Activated CD8-positive, alpha-beta T cell treated with anti-CD3 and anti-CD28 coated beads, Interleukin-2, amount 10 ng/mL, durations not matched to agents 7 days and 5 days (primary cell): Measurements from ENCODE around the gene IFT57. TPM values are rescaled to one million over a fixed set of nuclear protein-coding genes. Genes with fewer than 3 reads are reported as not detected.
A peak's percentile ranks its signal among the peaks of the same experiment; 100 is the strongest.
"Not testable (repeated sequence)": the region's sequence is repeated elsewhere in the genome, so short reads cannot be mapped to it uniquely, and the experiment has no call there.

Experiments
- ATAC-seq: fragments of 150-1000 bp; cut with Tn5 transposase; one replicate; pipeline ENCODE4 v1.10.0; 2021; ENCODE audit warnings: moderate library complexity
- CTCF ChIA-PET: fragments of 350-600 bp; sonication (Branson Sonifier 250); formaldehyde crosslinking; loops from one replicate; lab custom pipeline; 2021; ENCODE audit warnings: antibody characterized with exemption; lab: Charles Lee
- POLR2A ChIA-PET: fragments of 350-600 bp; sonication (Branson Sonifier 250); formaldehyde crosslinking; loops from one replicate; lab custom pipeline; 2021; ENCODE audit warnings: antibody characterized with exemption; lab: Charles Lee
- DNase-seq: peaks from one replicate; pipeline ENCODE4 v3.0.0-alpha.2; 2020
- H3K27ac Mint-ChIP-seq: one replicate; pipeline ENCODE4 v1.8.0; 2021; ENCODE audit warnings: mild to moderate bottlenecking, mixed read lengths
- H3K27me3 Mint-ChIP-seq: one replicate; pipeline ENCODE4 v1.8.0; 2021; ENCODE audit warnings: low read depth, mixed read lengths
- H3K36me3 Mint-ChIP-seq: one replicate; pipeline ENCODE4 v1.8.0; 2021; ENCODE audit warnings: low read depth, mixed read lengths
- H3K4me1 Mint-ChIP-seq: one replicate; pipeline ENCODE4 v1.8.0; 2021; ENCODE audit warnings: low read depth, mixed read lengths
- H3K4me3 Mint-ChIP-seq: one replicate; pipeline ENCODE4 v1.8.0; 2021; ENCODE audit warnings: mild to moderate bottlenecking, mixed read lengths
- H3K9me3 Mint-ChIP-seq: one replicate; pipeline ENCODE4 v1.8.0; 2022; ENCODE audit warnings: mixed read lengths; ENCODE audit not compliant: insufficient read depth
- total RNA-seq, 2 experiments: library from RNA; stranded (reverse); gene quantifications; one replicate each; pipeline ENCODE4 v1.2.3, GENCODE V29; 2021

IFT57 gene, protein sequence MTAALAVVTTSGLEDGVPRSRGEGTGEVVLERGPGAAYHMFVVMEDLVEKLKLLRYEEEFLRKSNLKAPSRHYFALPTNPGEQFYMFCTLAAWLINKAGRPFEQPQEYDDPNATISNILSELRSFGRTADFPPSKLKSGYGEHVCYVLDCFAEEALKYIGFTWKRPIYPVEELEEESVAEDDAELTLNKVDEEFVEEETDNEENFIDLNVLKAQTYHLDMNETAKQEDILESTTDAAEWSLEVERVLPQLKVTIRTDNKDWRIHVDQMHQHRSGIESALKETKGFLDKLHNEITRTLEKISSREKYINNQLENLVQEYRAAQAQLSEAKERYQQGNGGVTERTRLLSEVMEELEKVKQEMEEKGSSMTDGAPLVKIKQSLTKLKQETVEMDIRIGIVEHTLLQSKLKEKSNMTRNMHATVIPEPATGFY
- total RNA-seq = 10 to 100 TPM; 23.9 to 25.5 TPM

DNA sequence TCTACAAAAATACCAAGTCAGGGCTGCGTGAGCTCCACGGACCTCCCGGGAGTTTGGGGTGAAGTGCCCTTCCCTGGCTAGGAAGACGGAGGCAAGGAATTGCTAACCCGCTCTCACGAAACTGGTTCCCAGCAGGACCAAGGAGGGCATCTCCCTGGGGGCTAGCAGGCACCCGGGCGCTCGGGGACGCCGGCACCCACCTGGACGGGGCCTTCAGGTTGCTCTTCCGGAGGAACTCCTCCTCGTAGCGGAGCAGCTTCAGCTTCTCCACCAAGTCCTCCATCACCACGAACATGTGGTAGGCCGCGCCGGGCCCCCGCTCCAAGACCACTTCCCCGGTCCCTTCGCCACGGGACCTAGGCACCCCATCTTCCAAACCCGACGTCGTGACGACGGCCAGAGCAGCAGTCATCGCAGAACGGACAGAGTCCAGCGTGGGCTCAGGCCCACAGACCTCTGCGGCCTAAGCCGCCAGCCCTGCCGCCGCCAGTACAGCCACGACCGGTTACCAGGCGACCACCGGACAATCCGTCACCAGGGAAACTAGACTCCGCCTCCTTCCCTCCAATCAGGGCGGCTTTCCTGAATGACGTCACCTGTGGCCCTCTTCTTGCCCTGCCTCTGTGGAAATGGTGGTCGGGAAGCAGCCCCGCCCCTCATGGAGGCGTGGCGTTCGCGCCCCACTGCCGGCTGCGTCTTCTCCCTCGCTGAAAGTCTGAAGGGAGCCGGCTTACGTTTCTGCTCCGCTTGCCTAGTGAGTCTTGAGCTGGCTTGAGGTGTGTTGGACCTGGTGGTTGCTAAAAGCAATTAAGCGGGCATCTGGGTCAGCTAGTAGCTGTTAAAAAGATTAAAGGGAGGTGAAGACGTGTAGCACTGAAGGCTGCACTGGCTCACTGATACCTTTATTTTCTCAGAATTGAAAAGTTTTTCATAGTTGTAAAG lies at the start of gene IFT57:
IFT57 (minus strand) TSS at position 514 of the 942 bp plus-strand sequence; CDS start at position 412, 102 bp downstream.
- H3K4me3 Mint-ChIP-seq = peak within 1 kb of the TSS; percentile 99

GRCh38 chr3:108271626-108272025 lies 49.4 kb upstream of the IFT57 start:
- POLR2A ChIA-PET = no interaction called here
- peaks cover 17% of the 10 kb centered on the region for H3K9me3 Mint-ChIP-seq
- CTCF ChIA-PET = no interaction called here
- H3K4me1 Mint-ChIP-seq = no peaks in the 10 kb centered on the region
- H3K36me3 Mint-ChIP-seq = peaks cover 12% of the 10 kb centered on the region
- no peak overlapping the region for H3K4me3 Mint-ChIP-seq
- no peak overlapping the region for H3K27ac Mint-ChIP-seq
- H3K27me3 Mint-ChIP-seq = no peaks in the 10 kb centered on the region
- no peak for ATAC-seq
- DNase-seq = no peak

More for the DNA sequence above, at the start of gene IFT57:
- Mint-ChIP-seq H3K9me3 (no peaks in the 10 kb centered on the region), H3K36me3 (peaks cover 3% of the 10 kb centered on the region), H3K4me1 (peaks cover 45% of the 10 kb centered on the region), H3K27ac (peak within 1 kb of the TSS; percentile 98), H3K27me3 (no peaks in the 10 kb centered on the region)
- CTCF ChIA-PET = interaction anchor here (0.8 to 3.0 kb wide), 10 partner anchors 69 to 265 kb away, joined by 3 to 20 read pairs (median 8); no protein-coding TSS in a partner anchor
- POLR2A ChIA-PET = interaction anchor here (0.6 to 4.1 kb wide), 15 partner anchors 10 to 133 kb away, joined by 3 to 36 read pairs (median 4); no protein-coding TSS in a partner anchor
- ATAC-seq = peak; percentile 95
- DNase-seq = peak; percentile 97

DNA sequence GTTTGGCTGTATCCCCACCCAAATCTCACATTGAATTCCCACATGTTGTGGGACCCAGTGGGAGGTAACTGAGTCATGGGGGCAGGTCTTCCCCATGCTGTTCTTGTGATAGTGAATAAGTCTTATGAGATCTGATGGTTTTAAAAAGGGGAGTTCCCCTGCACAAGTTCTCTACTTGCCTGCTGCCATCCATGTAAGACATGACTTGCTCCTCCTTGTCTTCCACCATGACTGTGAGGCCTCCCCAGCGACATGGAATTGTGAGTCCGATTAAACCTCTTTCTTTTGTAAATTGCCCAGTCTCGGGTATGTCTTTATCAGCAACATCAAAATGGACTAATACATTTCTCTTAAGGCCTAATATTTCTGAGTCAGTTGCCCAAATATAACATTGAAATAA lies 46.0 kb upstream of the IFT57 start:
- H3K27me3 Mint-ChIP-seq, POLR2A ChIA-PET, CTCF ChIA-PET, ATAC-seq, H3K4me3 Mint-ChIP-seq, H3K27ac Mint-ChIP-seq, DNase-seq, H3K4me1 Mint-ChIP-seq, H3K9me3 Mint-ChIP-seq, H3K36me3 Mint-ChIP-seq: not testable (repeated sequence)

DNA sequence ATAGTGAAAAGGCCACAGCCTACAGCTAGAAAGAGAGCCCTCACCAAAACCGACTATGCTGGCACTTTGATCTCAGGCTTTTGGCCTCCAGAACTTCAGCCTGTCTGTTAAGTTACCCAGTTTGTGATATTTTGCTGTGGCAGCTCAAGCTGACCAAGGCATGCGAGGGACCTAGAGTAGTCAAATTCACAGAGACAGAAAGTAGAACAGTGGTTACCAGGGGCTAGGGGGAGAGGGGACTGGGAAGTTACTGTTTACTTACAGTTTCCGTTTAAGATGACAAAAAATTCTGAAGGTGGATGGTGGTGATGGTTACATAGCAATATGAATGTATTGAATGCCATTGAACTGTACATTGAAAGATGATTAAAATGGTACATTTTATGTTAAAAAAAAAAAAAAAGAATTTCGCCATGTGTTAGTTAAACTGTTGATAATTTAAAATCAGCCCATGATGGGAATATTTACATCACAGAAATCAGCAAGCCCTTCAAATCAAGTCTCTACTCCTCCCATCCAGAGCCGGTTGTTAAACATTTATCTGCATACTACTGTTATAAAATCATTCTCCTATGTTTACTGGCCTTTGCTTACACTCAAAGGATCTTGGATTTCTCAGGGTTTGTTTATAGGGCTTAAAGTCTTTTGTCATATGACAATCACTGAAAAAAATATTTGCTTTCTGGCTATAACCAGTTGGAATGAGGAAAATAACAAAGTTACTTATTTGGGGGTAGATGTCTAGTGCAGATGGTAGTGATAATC lies 42.5 kb upstream of the IFT57 start:
- CTCF ChIA-PET = not testable (repeated sequence)

DNA sequence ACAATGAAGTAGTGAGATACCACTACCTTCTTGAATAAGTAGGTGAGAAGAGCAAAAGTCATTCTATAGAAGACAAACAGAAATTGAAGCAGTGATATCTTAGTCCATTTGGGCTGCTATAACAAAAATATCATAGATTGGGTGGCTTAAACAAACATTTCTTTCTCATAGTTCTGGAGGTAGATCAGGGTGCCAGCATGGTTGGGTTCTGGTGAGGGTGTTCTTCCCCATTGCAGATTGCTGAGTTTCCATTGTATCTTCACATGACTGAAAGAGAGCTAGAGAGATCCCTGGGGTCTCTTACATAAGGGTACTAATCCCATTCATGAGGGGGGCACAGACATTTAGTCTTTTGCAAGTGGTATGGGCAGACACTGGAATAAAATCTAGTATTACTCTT lies 32.9 kb upstream of the IFT57 start:
- H3K4me1 Mint-ChIP-seq = peaks cover 4% of the 10 kb centered on the region
- H3K4me3 Mint-ChIP-seq = no peak overlapping the region
- no peaks in the 10 kb centered on the region for H3K27me3 Mint-ChIP-seq
- CTCF ChIA-PET = no interaction called here
- H3K36me3 Mint-ChIP-seq = no peaks in the 10 kb centered on the region
- POLR2A ChIA-PET = no interaction called here
- H3K27ac Mint-ChIP-seq = no peak overlapping the region
- no peak for ATAC-seq
- peaks cover 4% of the 10 kb centered on the region for H3K9me3 Mint-ChIP-seq
- DNase-seq = no peak

More for the DNA sequence above, 42.5 kb upstream of the IFT57 start:
- H3K4me3 Mint-ChIP-seq, H3K9me3 Mint-ChIP-seq, H3K27me3 Mint-ChIP-seq, H3K4me1 Mint-ChIP-seq, POLR2A ChIA-PET, DNase-seq, H3K27ac Mint-ChIP-seq, H3K36me3 Mint-ChIP-seq: not testable (repeated sequence)
- peak; percentile 27 for ATAC-seq

DNA sequence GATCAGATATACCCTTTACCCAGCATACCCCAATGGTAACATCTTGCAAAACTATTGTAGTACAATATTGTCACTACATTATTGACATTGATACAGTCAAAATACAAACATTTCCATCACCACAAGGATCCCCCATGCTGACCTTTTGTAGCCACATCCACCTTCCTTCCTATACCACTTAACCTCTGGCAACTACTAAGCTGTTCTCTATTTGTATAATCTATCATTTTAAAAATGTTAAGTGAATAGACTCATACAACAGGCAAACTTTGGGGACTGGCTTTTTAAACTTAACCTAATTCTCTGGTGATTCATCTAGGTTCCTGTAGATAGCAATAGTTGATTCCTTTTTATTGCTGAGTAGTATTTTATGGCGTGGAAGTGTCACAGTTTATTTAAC lies 29.6 kb upstream of the IFT57 start:
- CTCF ChIA-PET = no interaction called here
- no peak for ATAC-seq

GRCh38 chr3:108251265-108251664 lies 29.0 kb upstream of the IFT57 start:
- POLR2A ChIA-PET = interaction anchor here (1.9 kb wide), 1 partner anchor 29 kb away, joined by 6 read pairs; the partner anchor contains the start of gene IFT57
- Mint-ChIP-seq H3K9me3 (peaks cover 4% of the 10 kb centered on the region), H3K4me3 (no peak overlapping the region), H3K4me1 (peaks cover 4% of the 10 kb centered on the region), H3K36me3 (peaks cover 2% of the 10 kb centered on the region), H3K27me3 (no peaks in the 10 kb centered on the region), H3K27ac (no peak overlapping the region)
- CTCF ChIA-PET = no interaction called here
- ATAC-seq = no peak
- no peak for DNase-seq

More for the DNA sequence above, 29.6 kb upstream of the IFT57 start:
- H3K4me3 Mint-ChIP-seq = no peak overlapping the region
- POLR2A ChIA-PET = interaction anchor here (1.9 kb wide), 1 partner anchor 29 kb away, joined by 6 read pairs; the partner anchor contains the start of gene IFT57
- H3K9me3 Mint-ChIP-seq = peaks cover 4% of the 10 kb centered on the region
- no peak for DNase-seq
- H3K27ac Mint-ChIP-seq = no peak overlapping the region
- no peaks in the 10 kb centered on the region for H3K27me3 Mint-ChIP-seq
- H3K36me3 Mint-ChIP-seq = peaks cover 2% of the 10 kb centered on the region
- peaks cover 4% of the 10 kb centered on the region for H3K4me1 Mint-ChIP-seq

GRCh38 chr3:108250626-108251025 lies 28.4 kb upstream of the IFT57 start:
- POLR2A ChIA-PET = no interaction called here
- ATAC-seq (no peak), DNase-seq (no peak)
- Mint-ChIP-seq H3K27ac (no peak overlapping the region), H3K27me3 (no peaks in the 10 kb centered on the region), H3K36me3 (peaks cover 2% of the 10 kb centered on the region), H3K9me3 (no peaks in the 10 kb centered on the region), H3K4me1 (peaks cover 4% of the 10 kb centered on the region), H3K4me3 (no peak overlapping the region)
- CTCF ChIA-PET = interaction anchor here (1.5 to 2.4 kb wide), 3 partner anchors 21 to 227 kb away, joined by 3 to 7 read pairs (median 4); no protein-coding TSS in a partner anchor

DNA sequence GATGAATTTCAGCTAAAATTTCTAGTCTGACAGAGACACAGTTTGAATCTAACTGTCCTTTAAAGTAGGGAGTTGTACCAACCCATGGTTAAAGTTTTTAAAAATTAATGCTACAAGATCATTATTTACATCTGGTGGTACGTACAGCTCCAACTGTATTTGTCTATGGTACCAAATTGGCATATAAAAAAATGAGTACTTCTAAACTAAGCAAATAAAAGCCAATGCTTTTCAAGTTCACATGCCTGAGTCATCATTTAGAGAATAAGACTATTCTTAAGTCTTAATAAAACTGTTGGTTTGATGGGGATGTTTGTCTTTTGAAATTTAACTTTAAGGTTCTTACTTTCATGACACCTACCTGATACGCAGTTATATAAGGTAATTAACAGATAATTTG lies 21.0 kb upstream of the IFT57 start:
- Mint-ChIP-seq H3K27ac (no peak overlapping the region), H3K27me3 (no peaks in the 10 kb centered on the region), H3K36me3 (peaks cover 5% of the 10 kb centered on the region), H3K4me1 (no peaks in the 10 kb centered on the region), H3K4me3 (no peak overlapping the region), H3K9me3 (peaks cover 9% of the 10 kb centered on the region)
- ATAC-seq = no peak
- CTCF ChIA-PET = interaction anchor here (1.0 kb wide), 1 partner anchor 92 kb away, joined by 3 read pairs; no protein-coding TSS in a partner anchor
- no peak for DNase-seq
- POLR2A ChIA-PET = interaction anchor here (0.6 kb wide), 1 partner anchor 162 kb away, joined by 3 read pairs; no protein-coding TSS in a partner anchor

DNA sequence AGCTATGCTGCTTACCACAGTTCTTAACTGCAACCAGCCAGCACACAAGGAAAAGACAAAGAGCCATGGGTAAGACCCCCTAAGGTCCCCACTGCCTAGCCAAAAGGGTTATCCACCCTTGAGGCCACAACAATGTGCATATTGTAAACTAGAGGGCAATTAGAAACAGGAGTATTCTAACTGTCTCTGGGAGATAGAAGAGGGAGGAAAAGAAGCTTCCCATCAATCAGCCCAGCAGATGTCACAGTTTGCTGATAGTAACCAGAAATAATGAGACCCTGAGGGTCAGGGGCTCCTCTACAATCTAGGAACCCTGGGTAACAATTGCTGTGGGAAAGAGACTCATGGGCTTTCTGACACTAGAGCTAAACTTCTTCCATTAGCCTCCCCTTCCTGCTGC lies 20.6 kb upstream of the IFT57 start:
- H3K36me3 Mint-ChIP-seq = peaks cover 5% of the 10 kb centered on the region
- no peak for ATAC-seq
- peaks cover 9% of the 10 kb centered on the region for H3K9me3 Mint-ChIP-seq
- POLR2A ChIA-PET = interaction anchor here (0.6 kb wide), 1 partner anchor 162 kb away, joined by 3 read pairs; no protein-coding TSS in a partner anchor
- no peak overlapping the region for H3K4me3 Mint-ChIP-seq
- H3K27ac Mint-ChIP-seq = no peak overlapping the region
- H3K4me1 Mint-ChIP-seq = no peaks in the 10 kb centered on the region
- CTCF ChIA-PET = interaction anchor here (0.7 to 1.0 kb wide), 2 partner anchors 91 to 172 kb away, joined by 3 read pairs; no protein-coding TSS in a partner anchor
- H3K27me3 Mint-ChIP-seq = no peaks in the 10 kb centered on the region
- DNase-seq = no peak

- no peak overlapping the region for H3K27ac Mint-ChIP-seq
Observed at GRCh38 chr3:108241721-108242120, 19.5 kb upstream of the IFT57 start.

More at GRCh38 chr3:108241721-108242120, 19.5 kb upstream of the IFT57 start:
- ATAC-seq (no peak), DNase-seq (no peak)
- POLR2A ChIA-PET = no interaction called here
- no peaks in the 10 kb centered on the region for H3K4me1 Mint-ChIP-seq
- CTCF ChIA-PET = no interaction called here
- H3K4me3 Mint-ChIP-seq = no peak overlapping the region
- H3K27me3 Mint-ChIP-seq = no peaks in the 10 kb centered on the region
- peaks cover 9% of the 10 kb centered on the region for H3K9me3 Mint-ChIP-seq
- H3K36me3 Mint-ChIP-seq = peaks cover 5% of the 10 kb centered on the region
